ENCODE data around the gene ZNF362. TPM values are rescaled to one million over a fixed set of nuclear protein-coding genes. Genes with fewer than 3 reads are reported as not detected.

Gene ZNF362, protein sequence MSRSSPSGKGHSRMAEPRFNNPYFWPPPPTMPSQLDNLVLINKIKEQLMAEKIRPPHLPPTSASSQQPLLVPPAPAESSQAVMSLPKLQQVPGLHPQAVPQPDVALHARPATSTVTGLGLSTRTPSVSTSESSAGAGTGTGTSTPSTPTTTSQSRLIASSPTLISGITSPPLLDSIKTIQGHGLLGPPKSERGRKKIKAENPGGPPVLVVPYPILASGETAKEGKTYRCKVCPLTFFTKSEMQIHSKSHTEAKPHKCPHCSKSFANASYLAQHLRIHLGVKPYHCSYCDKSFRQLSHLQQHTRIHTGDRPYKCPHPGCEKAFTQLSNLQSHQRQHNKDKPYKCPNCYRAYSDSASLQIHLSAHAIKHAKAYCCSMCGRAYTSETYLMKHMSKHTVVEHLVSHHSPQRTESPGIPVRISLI
- 9.6 and 9.7 TPM in 2 replicates for total RNA-seq (2014; rRNA removed; shearing (Covaris generic))
- 26.0 and 28.8 TPM in 2 replicates for polyA plus RNA-seq (2016; fragmentation: Nextera tagmentation; extraction: Ambion mirVana)

DNA sequence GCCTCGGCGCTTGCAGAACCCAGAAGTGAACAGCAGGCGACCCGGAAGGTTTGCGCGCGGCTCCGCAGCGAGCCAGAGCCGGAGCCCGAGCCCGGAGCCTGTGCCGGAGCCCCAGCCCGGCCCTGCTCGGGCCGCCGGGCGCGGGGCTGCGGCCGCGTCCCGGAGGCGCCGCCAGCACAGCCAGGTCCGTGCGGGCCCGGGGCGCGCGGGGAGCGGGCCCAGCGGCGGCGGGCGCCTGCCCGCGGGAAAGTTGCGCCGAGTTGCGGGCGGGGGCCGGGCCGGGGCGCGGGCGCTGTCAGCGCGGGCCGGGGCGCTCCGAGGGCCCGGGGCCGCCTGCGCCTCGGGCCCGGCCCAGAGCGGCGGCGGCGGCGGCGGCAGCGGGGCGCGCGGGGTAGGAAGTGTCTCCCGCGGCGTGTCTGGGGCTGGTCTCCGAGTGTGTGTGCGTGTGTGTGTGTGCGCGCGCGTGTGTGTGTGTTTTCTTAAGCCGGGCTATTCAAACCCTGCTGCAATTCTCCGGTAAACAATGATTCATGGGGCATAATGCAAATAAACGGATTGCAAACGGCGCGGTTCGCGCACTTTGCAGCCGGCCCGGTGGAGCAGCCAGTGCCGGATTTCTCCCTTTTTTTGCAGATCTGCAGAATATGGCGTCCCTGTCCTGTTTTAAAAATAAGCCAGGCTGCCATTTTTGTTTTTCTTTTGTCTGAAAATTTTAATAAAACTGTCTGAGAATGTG, at the start of gene ZNF362:
TSS of gene ZNF362 (plus strand) at position 22 of the 736 bp plus-strand sequence. CDS start 14,083 bp downstream, outside the sequence.
- peak within 1 kb of the TSS; percentile 81 for H3K4me2 ChIP-seq (ENCODE audit: unreplicated experiment)
- 1% methylated on average over 41 to 66 of the region's 88 CpGs for WGBS, 2 experiments (ENCODE audit: low coverage in 1 of 2, low lambda C conversion rate in 2 of 2, missing lambda C conversion rate in 2 of 2)
- peaks cover 47% of the 10 kb centered on the region for H3K79me2 ChIP-seq (ENCODE audit: insufficient read depth)
- H3K4me3 ChIP-seq = peak within 1 kb of the TSS; percentile 84
- in situ Hi-C loops (cut with MboI) = no loop called here
- DNase-seq = peak; percentile 86
- H3K9me3 ChIP-seq (ENCODE audit: low read depth) = no peaks in the 10 kb centered on the region
- no peak for TF ChIP-seq EZH2 (IDR thresholded peaks at IDR 0.05; ENCODE audit: insufficient read depth, poor library complexity, severe bottlenecking)
- no peak for TF ChIP-seq EZH2phosphoT487 (IDR thresholded peaks at IDR 0.05; ENCODE audit: insufficient read depth, low read depth)
- no peaks in the 10 kb centered on the region for H4K20me1 ChIP-seq (ENCODE audit: insufficient read depth)
- peak within 1 kb of the TSS; percentile 98 for H3K9ac ChIP-seq
- H3F3A ChIP-seq (ENCODE audit: insufficient read depth) = peaks cover 10% of the 10 kb centered on the region; the same call in 1 of the 2 replicates
- H2AFZ ChIP-seq = peak within 1 kb of the TSS; percentile 88
- peaks cover 8% of the 10 kb centered on the region for H3K4me1 ChIP-seq (ENCODE audit: insufficient read depth)
- H3K27me3 ChIP-seq (replicated peaks; ENCODE audit: insufficient read depth) = no peaks in the 10 kb centered on the region
- no peaks in the 10 kb centered on the region for H3K36me3 ChIP-seq (ENCODE audit: low read depth)
- H3K9me2 ChIP-seq (ENCODE audit: insufficient read depth) = no peaks in the 10 kb centered on the region
- peak within 1 kb of the TSS; percentile 90 for H3K27ac ChIP-seq

DNA sequence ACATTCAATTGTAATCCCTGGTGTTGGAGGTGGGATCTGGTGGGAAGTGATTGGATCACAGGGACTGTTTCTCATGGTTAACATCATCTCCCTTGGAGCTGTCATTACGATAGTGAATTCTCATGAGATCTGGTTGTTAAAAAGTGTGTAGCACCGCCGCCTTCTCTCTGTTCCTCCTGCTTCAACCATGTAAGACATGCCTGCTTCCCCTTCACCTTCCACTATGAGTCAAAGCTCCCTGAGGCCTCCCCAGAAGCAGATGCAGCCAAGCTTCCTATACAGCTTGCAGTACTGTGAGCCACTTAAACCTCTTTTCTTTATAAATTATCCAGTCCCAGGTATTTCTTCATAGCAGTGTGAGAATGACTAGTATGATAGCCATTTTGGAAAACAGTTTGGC, 44.3 kb upstream of the ZNF362 start:
- Histone ChIP-seq H2AFZ (no peak overlapping the region), H3K4me2 (ENCODE audit: unreplicated experiment) (no peak overlapping the region), H3K9ac (no peak overlapping the region), H3K9me3 (ENCODE audit: low read depth) (no peaks in the 10 kb centered on the region), H3K9me2 (ENCODE audit: insufficient read depth) (no peaks in the 10 kb centered on the region), H3F3A (ENCODE audit: insufficient read depth) (no peaks in the 10 kb centered on the region), H3K79me2 (ENCODE audit: insufficient read depth) (no peaks in the 10 kb centered on the region), H3K4me3 (no peak overlapping the region), H3K27me3 (replicated peaks; ENCODE audit: insufficient read depth) (peaks cover 35% of the 10 kb centered on the region), H3K4me1 (ENCODE audit: insufficient read depth) (no peaks in the 10 kb centered on the region), H3K36me3 (ENCODE audit: low read depth) (no peaks in the 10 kb centered on the region), H4K20me1 (ENCODE audit: insufficient read depth) (no peaks in the 10 kb centered on the region), H3K27ac (no peak overlapping the region)
- 80 to 84% methylated on average over 3 of the region's 3 CpGs for WGBS, 2 experiments (ENCODE audit: low coverage in 1 of 2, low lambda C conversion rate in 2 of 2, missing lambda C conversion rate in 2 of 2)
- TF ChIP-seq EZH2phosphoT487 (IDR thresholded peaks at IDR 0.05; ENCODE audit: insufficient read depth, low read depth) = no peak
- TF ChIP-seq EZH2 (IDR thresholded peaks at IDR 0.05; ENCODE audit: insufficient read depth, poor library complexity, severe bottlenecking) = no peak
- DNase-seq = no peak
- in situ Hi-C loops (cut with MboI) = loop anchor here (25.0 kb wide), 1 partner anchor 150 kb away; no protein-coding TSS in a partner anchor

DNA sequence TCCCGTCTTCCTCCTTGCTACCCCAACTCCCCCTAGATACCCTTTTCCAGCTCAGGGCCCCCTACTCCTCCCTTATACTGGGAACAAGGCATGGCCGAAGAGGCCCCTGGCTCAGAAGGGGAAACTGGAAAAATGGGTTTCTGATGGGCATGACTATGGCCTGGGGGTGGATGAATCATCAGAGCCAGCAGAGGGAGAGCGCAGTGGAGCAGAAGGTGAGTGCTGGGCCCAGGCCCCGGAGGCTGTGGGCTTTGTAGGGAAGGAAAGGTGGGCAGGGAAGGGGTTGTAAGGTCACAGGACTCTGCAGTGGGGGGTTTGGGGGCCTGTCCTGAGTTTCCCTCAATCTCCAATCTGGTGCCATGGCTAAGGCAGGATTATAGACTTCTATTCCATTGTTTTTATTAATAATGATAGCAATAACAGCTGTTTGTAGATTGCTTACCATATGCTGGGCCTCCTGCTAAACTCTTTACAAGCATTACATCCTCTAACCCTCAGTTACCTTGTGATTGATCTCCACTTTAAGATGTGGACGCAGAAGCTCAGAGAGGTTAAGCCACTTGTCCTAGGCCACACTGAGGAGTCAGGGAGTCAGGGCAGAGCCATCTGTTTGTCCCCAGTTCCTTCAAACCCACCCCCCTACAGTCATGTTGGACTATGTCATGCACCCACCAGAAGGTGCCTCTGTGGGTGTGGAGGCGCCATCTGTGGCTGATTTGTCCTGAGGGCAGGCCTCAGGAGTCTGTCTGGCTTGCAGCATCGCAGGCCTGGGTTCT, 36.2 kb upstream of the ZNF362 start:
- no peak overlapping the region for H3K4me3 ChIP-seq
- TF ChIP-seq EZH2phosphoT487 (IDR thresholded peaks at IDR 0.05; ENCODE audit: insufficient read depth, low read depth) (no peak), EZH2 (IDR thresholded peaks at IDR 0.05; ENCODE audit: insufficient read depth, poor library complexity, severe bottlenecking) (no peak)
- peak; percentile 58 for DNase-seq
- H3K4me2 ChIP-seq (ENCODE audit: unreplicated experiment) = no peak overlapping the region
- no peak overlapping the region for H3K9ac ChIP-seq
- no peaks in the 10 kb centered on the region for H3K9me3 ChIP-seq (ENCODE audit: low read depth)
- H3K36me3 ChIP-seq (ENCODE audit: low read depth) = no peaks in the 10 kb centered on the region
- no peak overlapping the region for H2AFZ ChIP-seq
- WGBS, 2 experiments (ENCODE audit: low coverage in 1 of 2, low lambda C conversion rate in 2 of 2, missing lambda C conversion rate in 2 of 2) = 90 to 94% methylated on average over 7 of the region's 7 CpGs
- H3K27me3 ChIP-seq (replicated peaks; ENCODE audit: insufficient read depth) = no peaks in the 10 kb centered on the region
- H3K4me1 ChIP-seq (ENCODE audit: insufficient read depth) = 0 out of 2 replicates have a peak, but pooled peaks cover 7% of the 10 kb centered on the region
- H3F3A ChIP-seq (ENCODE audit: insufficient read depth) = peaks cover 4% of the 10 kb centered on the region; the same call in 1 of the 2 replicates
- H3K27ac ChIP-seq = no peak overlapping the region
- in situ Hi-C loops (cut with MboI) = loop anchor here (25.0 kb wide), 1 partner anchor 142 kb away; no protein-coding TSS in a partner anchor
- no peaks in the 10 kb centered on the region for H4K20me1 ChIP-seq (ENCODE audit: insufficient read depth)
- H3K79me2 ChIP-seq (ENCODE audit: insufficient read depth) = no peaks in the 10 kb centered on the region
- no peaks in the 10 kb centered on the region for H3K9me2 ChIP-seq (ENCODE audit: insufficient read depth)
